ENCODE data around the gene NAA20. TPM values are rescaled to one million over a fixed set of nuclear protein-coding genes. Genes with fewer than 3 reads are reported as not detected.

The NAA20 gene
- total and polyA plus RNA-seq, 2 donors (not counting 1 experiment from before 2014, with no cell fraction given) = 20.3 to 27.1 TPM

DNA sequence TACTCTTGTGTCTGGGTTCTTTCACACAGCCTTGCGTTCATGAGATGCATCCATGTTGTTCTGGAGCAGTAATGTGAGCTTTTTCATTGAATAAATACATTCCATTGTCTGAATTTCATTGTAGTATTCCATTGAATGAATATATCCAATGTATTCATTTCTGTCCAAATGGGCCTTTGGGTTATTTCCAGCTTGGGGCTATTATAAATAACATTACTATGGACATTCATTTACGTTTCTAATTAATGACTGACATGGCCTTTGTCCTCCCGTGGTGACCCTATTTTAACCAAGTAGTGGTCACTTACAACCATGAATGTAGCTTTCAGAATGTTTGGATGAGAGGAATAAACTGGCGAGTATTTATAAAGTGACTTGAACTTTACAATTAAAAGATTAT lies 30.1 kb upstream of the NAA20 start:
- CTCF ChIA-PET = interaction anchor here (0.6 to 1.4 kb wide), 2 partner anchors 10 to 84 kb away, joined by 3 read pairs; no protein-coding TSS in a partner anchor
- TF ChIP-seq, protein P1, sequence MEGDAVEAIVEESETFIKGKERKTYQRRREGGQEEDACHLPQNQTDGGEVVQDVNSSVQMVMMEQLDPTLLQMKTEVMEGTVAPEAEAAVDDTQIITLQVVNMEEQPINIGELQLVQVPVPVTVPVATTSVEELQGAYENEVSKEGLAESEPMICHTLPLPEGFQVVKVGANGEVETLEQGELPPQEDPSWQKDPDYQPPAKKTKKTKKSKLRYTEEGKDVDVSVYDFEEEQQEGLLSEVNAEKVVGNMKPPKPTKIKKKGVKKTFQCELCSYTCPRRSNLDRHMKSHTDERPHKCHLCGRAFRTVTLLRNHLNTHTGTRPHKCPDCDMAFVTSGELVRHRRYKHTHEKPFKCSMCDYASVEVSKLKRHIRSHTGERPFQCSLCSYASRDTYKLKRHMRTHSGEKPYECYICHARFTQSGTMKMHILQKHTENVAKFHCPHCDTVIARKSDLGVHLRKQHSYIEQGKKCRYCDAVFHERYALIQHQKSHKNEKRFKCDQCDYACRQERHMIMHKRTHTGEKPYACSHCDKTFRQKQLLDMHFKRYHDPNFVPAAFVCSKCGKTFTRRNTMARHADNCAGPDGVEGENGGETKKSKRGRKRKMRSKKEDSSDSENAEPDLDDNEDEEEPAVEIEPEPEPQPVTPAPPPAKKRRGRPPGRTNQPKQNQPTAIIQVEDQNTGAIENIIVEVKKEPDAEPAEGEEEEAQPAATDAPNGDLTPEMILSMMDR (IDR thresholded peaks at IDR 0.05) = no peak
- no peak for TF ChIP-seq EZH2 (IDR thresholded peaks at IDR 0.05; ENCODE audit: borderline replicate concordance, insufficient read depth, low read depth, low read length, poor library complexity, severe bottlenecking)
- no peaks in the 10 kb centered on the region for H3K4me1 Mint-ChIP-seq
- Histone ChIP-seq H3K79me2 (ENCODE audit: control insufficient read depth, insufficient read depth, low read length) (no peaks in the 10 kb centered on the region), H2AFZ (ENCODE audit: insufficient read depth, low read depth, low read length, poor library complexity, severe bottlenecking) (no peak overlapping the region), H3K9ac (ENCODE audit: low read length) (no peak overlapping the region), H3K4me2 (replicated peaks; ENCODE audit: low read depth, low read length, poor library complexity, severe bottlenecking) (no peak overlapping the region), H3K4me1 (ENCODE audit: control insufficient read depth in 2 of 2, insufficient read depth in 2 of 2, low read length in 2 of 2) (no peaks in the 10 kb centered on the region), H3K4me3 (ENCODE audit: control extremely low read depth in 1 of 5, extremely low read depth in 1 of 5, insufficient read depth in 1 of 5, low read depth in 2 of 5, low read length in 4 of 5) (no peak overlapping the region), H3K36me3 (replicated peaks in 1 of 2; ENCODE audit: control extremely low read depth in 1 of 2, control insufficient read depth in 1 of 2, extremely low read depth in 1 of 2, insufficient read depth in 2 of 2, low read length in 1 of 2) (no peaks in the 10 kb centered on the region), H3K27ac (ENCODE audit: low read length in 2 of 2) (no peak overlapping the region), H3K9me3 (ENCODE audit: control extremely low read depth in 1 of 3, control insufficient read depth in 2 of 3, insufficient read depth in 1 of 3, low read length in 2 of 3) (peaks cover 0 to 2% (median 0%) of the 10 kb centered on the region in 3 donors), H3K27me3 (replicated peaks in 1 of 4; ENCODE audit: control extremely low read depth in 1 of 4, control insufficient read depth in 3 of 4, insufficient read depth in 4 of 4, low read length in 3 of 4) (peaks cover 0 to 4% (median 0%) of the 10 kb centered on the region in 4 experiments), H4K20me1 (ENCODE audit: control insufficient read depth, insufficient read depth, low read length, poor library complexity, severe bottlenecking) (no peaks in the 10 kb centered on the region)
- H3K9me3 Mint-ChIP-seq (ENCODE audit: insufficient read depth) = no peaks in the 10 kb centered on the region
- intact Hi-C loops (cut with micrococcal nuclease) = no loop called here
- ATAC-seq (ENCODE audit: low read depth) (no peak), DNase-seq (no peak)
- H3K27ac Mint-ChIP-seq = no peak overlapping the region
- peaks cover 7% of the 10 kb centered on the region for H3K27me3 Mint-ChIP-seq
- POLR2A ChIA-PET = no interaction called here
- WGBS (ENCODE audit: insufficient coverage) = no CpG with 5 or more reads among the region's 4 CpGs
- H3K4me3 Mint-ChIP-seq = no peak overlapping the region

- Mint-ChIP-seq H3K9me3 (ENCODE audit: insufficient read depth) (no peaks in the 10 kb centered on the region), H3K27me3 (peaks cover 8% of the 10 kb centered on the region), H3K27ac (no peak overlapping the region), H3K4me1 (no peaks in the 10 kb centered on the region), H3K4me3 (no peak overlapping the region)
- Histone ChIP-seq H3K36me3 (replicated peaks in 1 of 2; ENCODE audit: control extremely low read depth in 1 of 2, control insufficient read depth in 1 of 2, extremely low read depth in 1 of 2, insufficient read depth in 2 of 2, low read length in 1 of 2) (no peaks in the 10 kb centered on the region), H3K27me3 (replicated peaks in 1 of 4; ENCODE audit: control extremely low read depth in 1 of 4, control insufficient read depth in 3 of 4, insufficient read depth in 4 of 4, low read length in 3 of 4) (no peaks in the 10 kb centered on the region), H3K4me1 (ENCODE audit: control insufficient read depth in 2 of 2, insufficient read depth in 2 of 2, low read length in 2 of 2) (no peaks in the 10 kb centered on the region), H2AFZ (ENCODE audit: insufficient read depth, low read depth, low read length, poor library complexity, severe bottlenecking) (no peak overlapping the region), H3K27ac (ENCODE audit: low read length in 2 of 2) (no peak overlapping the region), H3K9ac (ENCODE audit: low read length) (no peak overlapping the region), H3K4me3 (ENCODE audit: control extremely low read depth in 1 of 5, extremely low read depth in 1 of 5, insufficient read depth in 1 of 5, low read depth in 2 of 5, low read length in 4 of 5) (no peak overlapping the region), H3K79me2 (ENCODE audit: control insufficient read depth, insufficient read depth, low read length) (no peaks in the 10 kb centered on the region), H3K9me3 (ENCODE audit: control extremely low read depth in 1 of 3, control insufficient read depth in 2 of 3, insufficient read depth in 1 of 3, low read length in 2 of 3) (no peaks in the 10 kb centered on the region), H3K4me2 (replicated peaks; ENCODE audit: low read depth, low read length, poor library complexity, severe bottlenecking) (no peak overlapping the region), H4K20me1 (ENCODE audit: control insufficient read depth, insufficient read depth, low read length, poor library complexity, severe bottlenecking) (no peaks in the 10 kb centered on the region)
- ChIA-PET POLR2A (no interaction called here), CTCF (interaction anchor here (0.9 to 1.5 kb wide), 3 partner anchors 56 to 88 kb away, joined by 3 to 9 read pairs (median 4); no protein-coding TSS in a partner anchor)
- DNase-seq = no peak
- 94% methylated on average over 3 of the region's 5 CpGs for WGBS (ENCODE audit: insufficient coverage)
- no peak for TF ChIP-seq EZH2 (IDR thresholded peaks at IDR 0.05; ENCODE audit: borderline replicate concordance, insufficient read depth, low read depth, low read length, poor library complexity, severe bottlenecking)
- TF ChIP-seq, protein P1 (IDR thresholded peaks at IDR 0.05) = no peak
- ATAC-seq (ENCODE audit: low read depth) = no peak
- intact Hi-C loops (cut with micrococcal nuclease) = no loop called here
Measured at GRCh38 chr20:19990850-19991249, 26.3 kb upstream of the NAA20 start.
